ENCODE measurements around the gene SNAI3. TPM values are rescaled to one million over a fixed set of nuclear protein-coding genes. Genes with fewer than 3 reads are reported as not detected.

SNAI3 gene
- total and polyA plus RNA-seq, 2 of the 8 experiments (the other 6 are each of a cell fraction or from before 2014, with no cell fraction given): 8.5 to 13.3 TPM

GRCh38 chr16:88630433-88630832, 55.9 kb downstream of the SNAI3 start:
- H2BK15ac ChIP-seq (ENCODE audit: low read length): no peak overlapping the region
- H3K36me3 ChIP-seq (ENCODE audit: control insufficient read depth in 2 of 4, insufficient read depth in 4 of 4, low read length in 3 of 4): peaks cover 4 to 20% (median 12%) of the 10 kb centered on the region in 4 experiments; a peak in 6 of 8 replicates
- no peaks in the 10 kb centered on the region; the same call in 1 of the 2 replicates for H3K79me1 ChIP-seq (ENCODE audit: low read depth, low read length)
- no peak overlapping the region for H3K18ac ChIP-seq (ENCODE audit: extremely low read depth, low read length)
- no peak overlapping the region for H3K23ac ChIP-seq (ENCODE audit: insufficient read length)
- H3K23me2 ChIP-seq (ENCODE audit: low read depth, low read length): peaks cover 8% of the 10 kb centered on the region
- no peak overlapping the region for H2AK5ac ChIP-seq (ENCODE audit: low read depth, low read length)
- H2BK12ac ChIP-seq (ENCODE audit: low read depth, low read length): no peak overlapping the region
- H3K9ac ChIP-seq (replicated peaks in 1 of 4; ENCODE audit: extremely low read depth in 1 of 4, low read depth in 3 of 4, low read length in 3 of 4): no peak overlapping the region
- H3K4me3 ChIP-seq (ENCODE audit: extremely low read depth in 1 of 4, insufficient read depth in 2 of 4, low read depth in 3 of 4, low read length in 4 of 4): no peak overlapping the region
- no peak for FAIRE-seq
- H3K4me2 ChIP-seq (ENCODE audit: insufficient read depth in 1 of 2, low read depth in 2 of 2, low read length in 2 of 2): no peak overlapping the region
- no peak overlapping the region for H2BK120ac ChIP-seq (replicated peaks; ENCODE audit: low read depth, low read length)
- CTCF ChIA-PET (ENCODE audit: partially characterized antibody): interaction anchor here (3.3 to 11.2 kb wide), 2 partner anchors 9 to 19 kb away, joined by 19 to 89 read pairs; partner anchors contain the start of gene IL17C
- no peak overlapping the region for H2BK20ac ChIP-seq (ENCODE audit: low read length)
- no peak overlapping the region for H2AFZ ChIP-seq (ENCODE audit: low read length)
- no peak for DNase-seq (ENCODE audit: low read depth in 1 of 2, low spot score in 2 of 2)
- no peak overlapping the region for H4K91ac ChIP-seq (replicated peaks; ENCODE audit: insufficient read length, low read length)
- no peak overlapping the region for H2BK5ac ChIP-seq (ENCODE audit: low read depth, low read length)
- peaks cover 2 to 9% of the 10 kb centered on the region in 2 experiments for H4K20me1 ChIP-seq (replicated peaks in 1 of 2; ENCODE audit: control insufficient read depth in 1 of 2, insufficient read depth in 2 of 2, low read length in 2 of 2)
- peaks cover 0 to 24% (median 12%) of the 10 kb centered on the region in 4 experiments; a peak in 6 of 7 replicates for H3K4me1 ChIP-seq (replicated peaks in 1 of 4; ENCODE audit: control insufficient read depth in 3 of 4, insufficient read depth in 4 of 4, low read length in 3 of 4)
- no peak overlapping the region for H4K5ac ChIP-seq (ENCODE audit: insufficient read length, low read depth, low read length)
- POLR2A ChIA-PET (ENCODE audit: partially characterized antibody): interaction anchor here (1.5 to 2.0 kb wide), 2 partner anchors 19 to 42 kb away, joined by 3 to 5 read pairs; no protein-coding TSS in a partner anchor
- no peak overlapping the region for H4K8ac ChIP-seq (ENCODE audit: extremely low read depth, insufficient read depth, low read length)
- H3K27ac ChIP-seq (ENCODE audit: low read depth, low read length): no peak overlapping the region
- no peak overlapping the region for H3K4ac ChIP-seq (replicated peaks; ENCODE audit: insufficient read length, low read depth, low read length)
- no peaks in the 10 kb centered on the region for H3K9me3 ChIP-seq (ENCODE audit: insufficient read depth in 2 of 2, low read depth in 1 of 2, low read length in 1 of 2)
- H3K27me3 ChIP-seq (replicated peaks in 1 of 4; ENCODE audit: control insufficient read depth in 3 of 4, extremely low read depth in 1 of 4, insufficient read depth in 3 of 4, low read length in 3 of 4): no peaks in the 10 kb centered on the region; a peak in 2 of 7 replicates
- no peaks in the 10 kb centered on the region for H3K79me2 ChIP-seq (ENCODE audit: control insufficient read depth in 1 of 2, insufficient read depth in 2 of 2, low read length in 2 of 2)
- WGBS, 2 experiments (ENCODE audit: extremely low coverage in 1 of 2, insufficient coverage in 1 of 2, insufficient read length in 1 of 2, insufficient replicate concordance in 2 of 2, low coverage in 1 of 2, low lambda C conversion rate in 2 of 2, missing lambda C conversion rate in 1 of 2): 90% methylated on average over 7 of the region's 12 CpGs; no CpG with 5 or more reads in 1 of the 2 experiments
- no peak overlapping the region for H3K56ac ChIP-seq (replicated peaks; ENCODE audit: insufficient read length, low read depth, low read length)
- H3K14ac ChIP-seq (ENCODE audit: insufficient read length): no peak overlapping the region
- TF ChIP-seq CTCF (IDR thresholded peaks at IDR 0.05; ENCODE audit: control extremely low read depth in 1 of 3, insufficient read depth in 1 of 3, low read depth in 1 of 3, low read length in 3 of 3): no peak
- TF ChIP-seq TEAD4 (IDR thresholded peaks at IDR 0.05; ENCODE audit: low read depth, low read length): no peak
- TF ChIP-seq GTF2F1 (IDR thresholded peaks at IDR 0.05; ENCODE audit: borderline replicate concordance, low read depth, low read length): no peak
- TF ChIP-seq SRF (IDR thresholded peaks at IDR 0.05; ENCODE audit: low read depth, low read length): no peak
- no peak for TF ChIP-seq YY1 (IDR thresholded peaks at IDR 0.05; ENCODE audit: low read depth, low read length)
- no peak for TF ChIP-seq JUN (IDR thresholded peaks at IDR 0.05; ENCODE audit: low read depth, low read length)
- no peak for TF ChIP-seq RBBP5 (IDR thresholded peaks at IDR 0.05; ENCODE audit: borderline replicate concordance, low read depth, low read length)
- TF ChIP-seq BACH1 (IDR thresholded peaks at IDR 0.05; ENCODE audit: low read length): no peak
- TF ChIP-seq SIRT6 (IDR thresholded peaks at IDR 0.05; ENCODE audit: low read length): no peak
- TF ChIP-seq CHD1 (IDR thresholded peaks at IDR 0.05; ENCODE audit: low read depth, low read length): no peak
- TF ChIP-seq KDM1A (IDR thresholded peaks at IDR 0.05; ENCODE audit: borderline replicate concordance, low read length): no peak
- no peak for TF ChIP-seq ZNF274 (IDR thresholded peaks at IDR 0.05; ENCODE audit: borderline replicate concordance, extremely low read depth, low read length)
- no peak for TF ChIP-seq SIX5 (IDR thresholded peaks at IDR 0.05; ENCODE audit: low read depth, low read length)

All from H1 (cell line).